Hematopoietic multipotent progenitor cell treated with erythropoietin and hydrocortisone succinate and interleukin-3 and kit ligand, for 4 days (in vitro differentiated cells): Measurements from ENCODE around the gene TNKS1BP1.
A peak's percentile ranks its signal among the peaks of the same experiment; 100 is the strongest.
"Not testable (repeated sequence)": the region's sequence is repeated elsewhere in the genome, so short reads cannot be mapped to it uniquely, and the experiment has no call there.

Source experiments
- DNase-seq: peaks from one replicate; pipeline ENCODE4 v3.0.0-alpha.2; 2015

Gene TNKS1BP1

GRCh38 chr11:57324886-57325734 is at the start of gene TNKS1BP1:
TNKS1BP1 (minus strand) TSS chr11:57324952; CDS start chr11:57321885, 3,067 bp downstream.
- DNase-seq: peak; percentile 97

- no peak for DNase-seq
These were observed 48.4 kb upstream of the TNKS1BP1 start for GRCh38 chr11:57373146-57373545.

GRCh38 chr11:57370941-57371340 is 46.2 kb upstream of the TNKS1BP1 start:
- no peak for DNase-seq

GRCh38 chr11:57370251-57370650 is 45.5 kb upstream of the TNKS1BP1 start:
- no peak for DNase-seq

GRCh38 chr11:57368845-57369232 is 44.1 kb upstream of the TNKS1BP1 start:
- no peak for DNase-seq

GRCh38 chr11:57368106-57368844 is 43.5 kb upstream of the TNKS1BP1 start:
- DNase-seq: peak; percentile 32

GRCh38 chr11:57364851-57365660 is 40.3 kb upstream of the TNKS1BP1 start:
- DNase-seq: no peak

GRCh38 chr11:57363131-57364080 is 38.7 kb upstream of the TNKS1BP1 start:
- DNase-seq: peak; percentile 77

GRCh38 chr11:57361926-57362325 is 37.2 kb upstream of the TNKS1BP1 start:
- no peak for DNase-seq

- DNase-seq: not testable (repeated sequence)
These were observed 36.7 kb upstream of the TNKS1BP1 start for GRCh38 chr11:57361420-57361819.

- no peak for DNase-seq
These were observed 36.2 kb upstream of the TNKS1BP1 start for GRCh38 chr11:57360991-57361390.

GRCh38 chr11:57359896-57360690 is 35.3 kb upstream of the TNKS1BP1 start:
- no peak for DNase-seq

- DNase-seq: no peak
These were observed 34.6 kb upstream of the TNKS1BP1 start for GRCh38 chr11:57359396-57359795.

- no peak for DNase-seq
These were observed 34.2 kb upstream of the TNKS1BP1 start for GRCh38 chr11:57358991-57359390.

GRCh38 chr11:57358543-57358961 is 33.8 kb upstream of the TNKS1BP1 start:
- peak; percentile 88 for DNase-seq

- peak; percentile 49 for DNase-seq
These were observed 33.1 kb upstream of the TNKS1BP1 start for GRCh38 chr11:57357856-57358255.

- no peak for DNase-seq
These were observed 32.6 kb upstream of the TNKS1BP1 start for GRCh38 chr11:57357310-57357709.

GRCh38 chr11:57356268-57356667 is 31.5 kb upstream of the TNKS1BP1 start:
- DNase-seq: peak; percentile 27

- DNase-seq: peak; percentile 95
These were observed 29.9 kb upstream of the TNKS1BP1 start for GRCh38 chr11:57354699-57355098.

- DNase-seq: peak; percentile 64
These were observed 29.1 kb upstream of the TNKS1BP1 start for GRCh38 chr11:57353852-57354251.

- DNase-seq: no peak
These were observed 28.7 kb upstream of the TNKS1BP1 start for GRCh38 chr11:57353446-57353845.
